Neural progenitor cell (in vitro differentiated cells): Measurements from ENCODE around the gene CHTF18.

Experiments
- CTCF ChIP-seq: fragments of 200-600 bp; sonication (generic); IDR thresholded peaks from 2 replicates; pipeline ENCODE4 v1.5.1; 2017; ENCODE audit warnings: antibody characterized with exemption, mild to moderate bottlenecking
- EZH2 ChIP-seq: fragments of 200-600 bp; sonication (generic); IDR thresholded peaks from 2 replicates; pipeline ENCODE4 v1.6.1; 2017; ENCODE audit warnings: antibody characterized with exemption, mild to moderate bottlenecking, moderate library complexity

- TF ChIP-seq CTCF: no peak
- no peak for TF ChIP-seq EZH2
Observed at GRCh38 chr16:795580-796229, 7.3 kb downstream of the CHTF18 start.
